Measurements from ENCODE around the gene PCCA. TPM values are rescaled to one million over a fixed set of nuclear protein-coding genes. Genes with fewer than 3 reads are reported as not detected.

PCCA gene
- total and polyA plus RNA-seq, 2 of the 13 experiments (the other 11 are each of a cell fraction or from before 2014, with no cell fraction given), result 15.0 to 32.2 TPM

DNA sequence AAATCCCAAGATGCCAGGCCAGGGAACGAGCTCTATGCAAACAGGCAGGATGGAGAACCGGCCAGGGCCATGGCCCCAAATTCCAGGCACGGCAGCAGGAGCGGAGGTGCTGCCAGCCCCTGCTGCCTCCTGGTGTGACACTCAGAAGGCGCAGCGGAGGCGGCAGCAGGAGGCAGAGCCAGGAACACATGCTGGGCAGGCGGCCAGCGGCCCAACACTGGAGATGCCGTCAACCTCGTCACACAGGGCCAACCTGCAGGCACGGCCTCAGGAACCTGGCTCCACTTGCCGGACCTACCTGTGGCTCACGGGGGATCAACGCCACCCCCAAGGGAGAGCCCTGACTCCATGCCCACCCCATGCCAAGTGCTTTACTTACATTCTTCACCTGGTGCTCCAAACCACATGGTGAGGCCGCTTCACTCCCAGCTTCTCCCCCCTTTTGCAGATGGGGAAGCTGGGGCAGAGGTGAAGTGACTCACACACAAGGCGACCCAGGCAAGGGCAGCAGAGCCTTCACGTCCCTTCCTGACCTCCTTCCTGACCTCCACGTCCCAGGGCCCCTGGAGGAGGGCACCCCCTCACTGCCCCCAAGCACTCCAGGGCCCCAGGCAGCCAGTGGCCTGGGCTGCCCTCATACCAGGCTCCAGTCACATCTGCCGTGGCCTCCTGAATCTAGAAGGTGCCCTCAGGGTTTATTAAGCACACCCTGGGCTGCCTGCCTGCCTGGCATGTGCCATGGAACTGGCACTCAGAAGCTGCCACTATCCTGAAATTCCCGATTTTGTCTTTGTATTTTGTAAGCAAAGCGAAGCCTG is 456.2 kb downstream of the PCCA start (continued):
- TF ChIP-seq, protein P1, sequence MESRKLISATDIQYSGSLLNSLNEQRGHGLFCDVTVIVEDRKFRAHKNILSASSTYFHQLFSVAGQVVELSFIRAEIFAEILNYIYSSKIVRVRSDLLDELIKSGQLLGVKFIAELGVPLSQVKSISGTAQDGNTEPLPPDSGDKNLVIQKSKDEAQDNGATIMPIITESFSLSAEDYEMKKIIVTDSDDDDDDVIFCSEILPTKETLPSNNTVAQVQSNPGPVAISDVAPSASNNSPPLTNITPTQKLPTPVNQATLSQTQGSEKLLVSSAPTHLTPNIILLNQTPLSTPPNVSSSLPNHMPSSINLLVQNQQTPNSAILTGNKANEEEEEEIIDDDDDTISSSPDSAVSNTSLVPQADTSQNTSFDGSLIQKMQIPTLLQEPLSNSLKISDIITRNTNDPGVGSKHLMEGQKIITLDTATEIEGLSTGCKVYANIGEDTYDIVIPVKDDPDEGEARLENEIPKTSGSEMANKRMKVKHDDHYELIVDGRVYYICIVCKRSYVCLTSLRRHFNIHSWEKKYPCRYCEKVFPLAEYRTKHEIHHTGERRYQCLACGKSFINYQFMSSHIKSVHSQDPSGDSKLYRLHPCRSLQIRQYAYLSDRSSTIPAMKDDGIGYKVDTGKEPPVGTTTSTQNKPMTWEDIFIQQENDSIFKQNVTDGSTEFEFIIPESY (CRISPR knock-in tag; IDR thresholded peaks at IDR 0.05), result peak; percentile 89

DNA sequence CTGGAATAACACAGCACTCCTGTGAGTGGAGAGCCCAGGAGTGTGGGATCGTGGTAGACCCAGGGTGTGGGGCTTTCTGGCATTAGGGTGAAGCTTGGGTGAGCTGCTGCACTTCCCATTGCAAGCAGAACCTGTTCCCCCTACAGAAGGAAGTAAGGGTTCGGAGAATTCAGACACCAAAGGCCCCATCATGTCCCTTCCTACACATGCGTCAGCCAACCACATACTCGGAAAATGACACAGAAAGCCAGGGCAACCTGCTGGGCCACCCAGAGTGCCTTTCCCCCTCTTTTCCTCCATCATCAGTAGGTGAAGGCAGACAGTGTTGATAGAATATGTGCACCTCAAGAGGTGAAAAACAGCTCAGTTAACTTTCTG is 456.8 kb downstream of the PCCA start:
- ATAC-seq (no peak), DNase-seq (ENCODE audit: low spot score) (no peak), FAIRE-seq (no peak)
- no peak for TF ChIP-seq TBX3 (IDR thresholded peaks at IDR 0.05; ENCODE audit: borderline replicate concordance)
- TF ChIP-seq ZNF350 (CRISPR knock-in tag; IDR thresholded peaks at IDR 0.05; ENCODE audit: borderline replicate concordance, low read depth), result no peak
- TF ChIP-seq RFXANK (CRISPR knock-in tag; IDR thresholded peaks at IDR 0.05), result no peak
- TF ChIP-seq, protein P2, sequence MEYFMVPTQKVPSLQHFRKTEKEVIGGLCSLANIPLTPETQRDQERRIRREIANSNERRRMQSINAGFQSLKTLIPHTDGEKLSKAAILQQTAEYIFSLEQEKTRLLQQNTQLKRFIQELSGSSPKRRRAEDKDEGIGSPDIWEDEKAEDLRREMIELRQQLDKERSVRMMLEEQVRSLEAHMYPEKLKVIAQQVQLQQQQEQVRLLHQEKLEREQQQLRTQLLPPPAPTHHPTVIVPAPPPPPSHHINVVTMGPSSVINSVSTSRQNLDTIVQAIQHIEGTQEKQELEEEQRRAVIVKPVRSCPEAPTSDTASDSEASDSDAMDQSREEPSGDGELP (IDR thresholded peaks at IDR 0.05; ENCODE audit: borderline replicate concordance, low read depth), result no peak
- Histone ChIP-seq H3K4me1 (ENCODE audit: insufficient read depth, low read length) (peaks cover 48% of the 10 kb centered on the region), H2AFZ (ENCODE audit: low read length) (no peak overlapping the region), H3K4me2 (ENCODE audit: low read depth, low read length) (no peak overlapping the region), H3K9ac (ENCODE audit: insufficient read depth, low read depth, low read length) (no peak overlapping the region), H3K36me3 (replicated peaks in 1 of 2; ENCODE audit: control insufficient read depth in 1 of 2, insufficient read depth in 2 of 2, low read length in 2 of 2) (no peaks in the 10 kb centered on the region), H4K20me1 (ENCODE audit: insufficient read depth, low read length) (no peaks in the 10 kb centered on the region), H3K9me3 (ENCODE audit: low read length) (no peaks in the 10 kb centered on the region), H3K79me2 (ENCODE audit: insufficient read depth, low read length) (no peaks in the 10 kb centered on the region), H3K27me3 (ENCODE audit: control insufficient read depth in 1 of 2, insufficient read depth in 2 of 2, low read length in 2 of 2) (no peaks in the 10 kb centered on the region), H3K4me3 (replicated peaks in 1 of 3; ENCODE audit: insufficient read depth in 1 of 3, low read depth in 2 of 3, low read length in 3 of 3) (no peak overlapping the region), H3K27ac (ENCODE audit: extremely low read length, insufficient read depth, low read length) (peak overlapping the region; percentile 2)
- ChIA-PET POLR2A (interaction anchor here (0.7 kb wide), 1 partner anchor 29 kb away, joined by 4 read pairs; no protein-coding TSS in a partner anchor), CTCF (ENCODE audit: low intra/inter-chr PET ratio, low total read pairs) (no interaction called here)
- intact Hi-C loops (cut with micrococcal nuclease; ENCODE audit: unreplicated experiment) (no loop called here), in situ Hi-C loops (cut with HindIII; ENCODE audit: extremely low pct_ligation_motif_present, low pct_unique_long_range_greater_than_20kb) (loop anchor here (25.0 kb wide), 1 partner anchor 883 kb away; no protein-coding TSS in a partner anchor)
- BruUV-seq (replicated peaks), result no TSS peak
- WGBS (ENCODE audit: low lambda C conversion rate), result 100% methylated on average over 2 of the region's 4 CpGs
